Esophagus squamous epithelium (tissue), 4 donors: ENCODE results near the gene SIDT1.

ENCODE experiments used
- CTCF ChIP-seq, 6 experiments: fragments of 450-650 bp in 4 of 6; fragments of 200-600 bp in 2 of 6; sonication (generic) in 2 of 6; IDR thresholded peaks; one replicate each; pipeline ENCODE4 v1.5.1; 2016 to 2019; ENCODE audit warnings: antibody characterized with exemption in 6 of 6, mild to moderate bottlenecking in 4 of 6, moderate library complexity in 4 of 6
- POLR2A ChIP-seq, 4 donors: fragments of 450-650 bp; IDR thresholded peaks; one replicate each; pipeline ENCODE4 v1.6.1; 2017; ENCODE audit warnings: antibody characterized with exemption in 4 of 4, mild to moderate bottlenecking in 4 of 4, moderate library complexity in 3 of 4

- TF ChIP-seq CTCF (IDR thresholded peaks at IDR 0.05) = no peak
- no peak for TF ChIP-seq POLR2A (IDR thresholded peaks at IDR 0.05)
These were observed 126.8 kb downstream of the SIDT1 start for GRCh38 chr3:113659101-113659541.
